K562 (cell line): ENCODE results near the gene EIF2AK2. TPM values are rescaled to one million over a fixed set of nuclear protein-coding genes. Genes with fewer than 3 reads are reported as not detected.

Experiments
- ATAC-seq: fragments of 200-7000 bp; cut with Tn5 transposase; 3 replicates; pipeline ENCODE4 v1.9.1; 2020; ENCODE audit warnings: moderate library complexity
- BruUV-seq: library from RNA; stranded (reverse); fragments of 400-500 nt; replicated peaks from 2 replicates; lab custom pipeline; 2021; lab: Mats Ljungman, UMichigan
- CTCF ChIA-PET: fragments of 300-600 bp; formaldehyde crosslinking; extraction: SDS; loops from one replicate; lab custom pipeline; 2021; ENCODE audit warnings: low intra/inter-chr PET ratio; lab: Yijun Ruan, JAX
- POLR2A ChIA-PET: fragments of 300-600, 350-650 bp; sonication (Branson Sonifier 250); formaldehyde crosslinking; extraction: SDS; loops from one replicate; lab custom pipeline; 2021; ENCODE audit warnings: antibody characterized with exemption, inconsistent platforms; lab: Yijun Ruan, JAX
- DNase-seq, 4 experiments: peaks; one replicate each; pipeline versions ENCODE4 v3.0.0 to v3.0.0-alpha.2; 2011 to 2018; ENCODE audit warnings: low spot score in 3 of 4, mixed read lengths in 3 of 4; ENCODE audit errors: extremely low read depth in 1 of 4
- FAIRE-seq: peaks from 2 replicates; lab custom pipeline; 2011; peaks lifted over from hg19 to GRCh38; lab: Jason Lieb, UNC
- H2AFZ ChIP-seq: 2 replicates; pipeline ENCODE4 v1.6.0; 2011; ENCODE audit warnings: low read depth, low read length, control low read depth, inconsistent platforms
- H3K27ac ChIP-seq: fragments of 200-600 bp; 3 replicates; pipeline ENCODE4 v1.8.0; 2011; ENCODE audit warnings: low read depth, mild to moderate bottlenecking, control low read depth, inconsistent platforms, low read length, moderate library complexity, mixed read lengths; ENCODE audit errors: extremely low read depth
- H3K27me3 ChIP-seq, 2 experiments: fragments of 300-600 bp in 1 of 2; 2 replicates in 1 of 2; 3 replicates in 1 of 2; pipeline versions ENCODE4 v1.6.0 to v1.8.0; 2011; ENCODE audit warnings: inconsistent platforms in 2 of 2, low read length in 2 of 2, mild to moderate bottlenecking in 1 of 2, mixed read lengths in 1 of 2, moderate library complexity in 1 of 2; ENCODE audit not compliant: control insufficient read depth in 2 of 2, insufficient read depth in 2 of 2
- H3K36me3 ChIP-seq: fragments of 300-600 bp; 3 replicates; pipeline ENCODE4 v1.8.0; 2011; ENCODE audit warnings: mild to moderate bottlenecking, low read length, inconsistent platforms; ENCODE audit not compliant: control insufficient read depth, insufficient read depth
- H3K4me1 ChIP-seq, 2 experiments: fragments of 200-600 bp in 1 of 2; replicated peaks in 1 of 2; 2 replicates in 1 of 2; 3 replicates in 1 of 2; pipeline versions ENCODE4 v1.5.1 to v1.8.0; 2011; ENCODE audit warnings: inconsistent platforms in 2 of 2, low read length in 2 of 2, mild to moderate bottlenecking in 1 of 2, mixed read lengths in 1 of 2, moderate library complexity in 1 of 2; ENCODE audit not compliant: control insufficient read depth in 2 of 2, insufficient read depth in 2 of 2
- H3K4me2 ChIP-seq: 2 replicates; pipeline ENCODE4 v1.6.1; 2011; ENCODE audit warnings: low read length, control low read depth, inconsistent platforms, mixed read lengths; ENCODE audit not compliant: insufficient read depth
- H3K4me3 ChIP-seq: fragments of 200-600 bp; sonication (generic), shearing (Covaris generic); 2 replicates; pipeline ENCODE4 v1.5.1; 2016; ENCODE audit warnings: control low read depth, inconsistent platforms
- H3K79me2 ChIP-seq: fragments of 200-600 bp; 3 replicates; pipeline ENCODE4 v1.8.0; 2011; ENCODE audit warnings: low read length, inconsistent platforms; ENCODE audit not compliant: control insufficient read depth, insufficient read depth
- H3K9ac ChIP-seq, 2 experiments: 2 replicates each; pipeline versions ENCODE4 v1.6.0 to v1.6.1; 2011; ENCODE audit warnings: low read depth in 2 of 2, low read length in 2 of 2, control low read depth in 1 of 2, inconsistent platforms in 1 of 2, mild to moderate bottlenecking in 1 of 2, mixed read lengths in 1 of 2; ENCODE audit not compliant: insufficient read depth in 1 of 2
- H3K9me1 ChIP-seq: one replicate; pipeline ENCODE4 v1.6.0; 2011; ENCODE audit warnings: inconsistent platforms, mild to moderate bottlenecking, low read length, moderate library complexity; ENCODE audit not compliant: control insufficient read depth, insufficient read depth
- H3K9me3 ChIP-seq: replicated peaks from 2 replicates; pipeline ENCODE4 v1.5.1; 2011; ENCODE audit warnings: low read depth, low read length, inconsistent platforms; ENCODE audit not compliant: control insufficient read depth, insufficient read depth
- H4K20me1 ChIP-seq: replicated peaks from 2 replicates; pipeline ENCODE4 v1.6.1; 2011; ENCODE audit warnings: low read length, inconsistent platforms, mixed read lengths; ENCODE audit not compliant: control insufficient read depth, insufficient read depth
- CCNT2 ChIP-seq: IDR thresholded peaks from 2 replicates; pipeline ENCODE4 v1.6.1; 2011; ENCODE audit warnings: borderline replicate concordance, low read depth, mild to moderate bottlenecking, moderate library complexity, mixed read lengths, low read length; ENCODE audit not compliant: insufficient read length; ENCODE audit errors: extremely low read depth
- CSDE1 ChIP-seq, 2 experiments: fragments of 450-650 bp; IDR thresholded peaks; 2 replicates each; pipeline ENCODE4 v1.6.1; 2016; ENCODE audit warnings: mild to moderate bottlenecking in 1 of 2
- KAT2B ChIP-seq: IDR thresholded peaks from one replicate; pipeline ENCODE4 v1.6.1; 2012; ENCODE audit warnings: low read depth, mild to moderate bottlenecking, control low read depth, inconsistent platforms, low read length, moderate library complexity
- POLR3G ChIP-seq: IDR thresholded peaks from 2 replicates; pipeline ENCODE4 v1.6.1; 2011; ENCODE audit not compliant: insufficient read length, insufficient replicate concordance; ENCODE audit errors: extremely low read depth
- RAD21 ChIP-seq, 2 experiments: fragments of 250-450 bp in 1 of 2; fragments of 450-650 bp in 1 of 2; sonication (Bioruptor Pico) in 1 of 2; formaldehyde crosslinking in 1 of 2; IDR thresholded peaks in 1 of 2; conservative IDR thresholded peaks in 1 of 2; 2 replicates each; pipeline versions ENCODE4 v1.4.0 to v1.8.0; 2020 to 2022; ENCODE audit warnings: mild to moderate bottlenecking in 2 of 2, moderate library complexity in 1 of 2
- RCOR1 ChIP-seq, 2 experiments: IDR thresholded peaks; 2 replicates each; pipeline ENCODE4 v1.6.1; 2012; ENCODE audit warnings: low read depth in 2 of 2, low read length in 2 of 2, borderline replicate concordance in 1 of 2, improper control_type of control experiment in 1 of 2
- TRIM25 ChIP-seq: fragments of 450-650 bp; IDR thresholded peaks from 2 replicates; pipeline ENCODE4 v1.7.0; 2016; ENCODE audit warnings: borderline replicate concordance
- ZNF133 ChIP-seq: fragments of 250-450 bp; sonication (Bioruptor Pico); IDR thresholded peaks from 2 replicates; pipeline ENCODE4 v1.4.0; 2020; ENCODE audit warnings: mild to moderate bottlenecking
- ZNF699 ChIP-seq: fragments of 250-450 bp; sonication (Bioruptor Pico); IDR thresholded peaks from 2 replicates; pipeline ENCODE4 v1.8.0; 2021; ENCODE audit warnings: mild to moderate bottlenecking, moderate library complexity; ENCODE audit not compliant: insufficient replicate concordance
- WGBS: fragments of 100-300 bp; shearing (Covaris generic); methylation state at CpG from one replicate; pipeline ENCODE4 v1.1.6; 2016; ENCODE audit warnings: low coverage, mixed read lengths; ENCODE audit not compliant: insufficient coverage; ENCODE audit errors: missing lambda C conversion rate; 5-methylcytosine and 5-hydroxymethylcytosine counted together
- in situ Hi-C: fragments of 300-500 bp; cut with MboI; formaldehyde crosslinking; loops from 4 replicates; pipeline ENCODE4 v1.15.0; 2018; ENCODE audit warnings: inconsistent platforms, mixed read lengths
- intact Hi-C: fragments of 100-400 bp; cut with micrococcal nuclease; formaldehyde crosslinking; loops from 2 replicates; pipeline ENCODE4 v1.14.2; 2022
- polyA plus RNA-seq, 8 experiments: library from polyadenylated mRNA; depleted of rRNA in 4 of 8; stranded (reverse) in 5 of 8; unstranded in 3 of 8; fragments of >200 nt; fragmentation: Nextera tagmentation in 2 of 8; fragmentation: Illumina TruSeq in 1 of 8; extraction: Ambion mirVana in 2 of 8; extraction: Trizol in 1 of 8; gene quantifications; 2 replicates each; pipeline versions ENCODE4 v1.2.1 to v1.2.3, GENCODE V29; 2011 to 2014; ENCODE audit warnings: inconsistent platforms in 1 of 8, missing spikeins in 1 of 8
- total RNA-seq, 7 experiments: library from RNA; depleted of rRNA in 6 of 7; stranded (reverse); fragments of >200 nt in 6 of 7; fragmentation: Illumina TruSeq in 2 of 7; extraction: Trizol in 2 of 7; gene quantifications; 2 replicates each; pipeline versions ENCODE4 v1.2.1 to v1.2.3, GENCODE V29; 2011 to 2021; ENCODE audit warnings: low replicate concordance in 1 of 7
- TF ChIP-seq, protein P1 (sequence below): fragments of 250-450 bp; sonication (Bioruptor Pico); IDR thresholded peaks from 2 replicates; pipeline ENCODE4 v1.4.0; 2020

EIF2AK2 gene
- total and polyA plus RNA-seq, 9 of the 15 experiments (the other 6 are each of a cell fraction or from before 2014, with no cell fraction given), result 3.8 to 19.5 (median 13.3) TPM

DNA sequence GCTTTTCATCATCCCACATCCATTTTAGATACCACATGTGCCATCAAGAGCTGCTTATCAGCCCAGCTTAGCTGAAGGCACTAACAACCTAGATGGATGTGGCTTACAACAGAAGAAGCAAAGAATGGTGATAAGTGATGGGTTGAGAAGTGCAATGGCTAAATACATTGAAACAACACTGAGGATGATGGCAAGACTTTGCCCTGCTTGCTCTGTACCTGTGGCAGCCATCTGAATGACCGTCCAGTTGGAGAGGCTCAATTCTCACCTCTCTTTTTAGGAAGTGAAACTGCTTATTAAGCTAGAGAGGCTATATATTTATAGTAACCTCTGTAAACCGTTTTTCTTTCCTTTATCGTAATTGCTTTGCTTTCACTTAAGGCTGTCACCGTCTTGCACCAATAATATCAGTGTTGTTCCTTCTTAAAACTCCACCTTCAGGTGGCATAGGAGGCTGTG is 66.7 kb downstream of the EIF2AK2 start:
- intact Hi-C loops (no loop called here), in situ Hi-C loops (no loop called here)
- DNase-seq, result no peak
- Histone ChIP-seq H3K27ac (no peak overlapping the region), H3K9ac (no peak overlapping the region), H3K4me2 (no peak overlapping the region), H3K4me3 (no peak overlapping the region), H3K27me3 (no peaks in the 10 kb centered on the region), H3K4me1 (peaks cover 0 to 7% of the 10 kb centered on the region in 2 experiments; a peak in 3 of 5 replicates), H4K20me1 (no peaks in the 10 kb centered on the region), H3K9me3 (no peaks in the 10 kb centered on the region), H3K9me1 (no peaks in the 10 kb centered on the region), H2AFZ (no peak overlapping the region), H3K36me3 (peaks cover 74% of the 10 kb centered on the region), H3K79me2 (peaks cover 21% of the 10 kb centered on the region)
- BruUV-seq, result no TSS peak
- ChIA-PET POLR2A (interaction anchor here (1.0 kb wide), 1 partner anchor 26 kb away, joined by 3 read pairs; no protein-coding TSS in a partner anchor), CTCF (no interaction called here)
- WGBS, result 81% methylated on average over 4 of the region's 4 CpGs
- FAIRE-seq, result no peak
- ATAC-seq, result no peak
- TF ChIP-seq CCNT2, result no peak
- no peak for TF ChIP-seq KAT2B
- TF ChIP-seq RAD21 (CRISPR knock-in tag; conservative IDR thresholded peaks at IDR 0.05 in 1 of 2, IDR thresholded peaks at IDR 0.05 in 1 of 2), result no peak
- TF ChIP-seq POLR3G, result no peak
- no peak for TF ChIP-seq TRIM25
- TF ChIP-seq ZNF699 (CRISPR knock-in tag), result no peak
- TF ChIP-seq, protein P1, sequence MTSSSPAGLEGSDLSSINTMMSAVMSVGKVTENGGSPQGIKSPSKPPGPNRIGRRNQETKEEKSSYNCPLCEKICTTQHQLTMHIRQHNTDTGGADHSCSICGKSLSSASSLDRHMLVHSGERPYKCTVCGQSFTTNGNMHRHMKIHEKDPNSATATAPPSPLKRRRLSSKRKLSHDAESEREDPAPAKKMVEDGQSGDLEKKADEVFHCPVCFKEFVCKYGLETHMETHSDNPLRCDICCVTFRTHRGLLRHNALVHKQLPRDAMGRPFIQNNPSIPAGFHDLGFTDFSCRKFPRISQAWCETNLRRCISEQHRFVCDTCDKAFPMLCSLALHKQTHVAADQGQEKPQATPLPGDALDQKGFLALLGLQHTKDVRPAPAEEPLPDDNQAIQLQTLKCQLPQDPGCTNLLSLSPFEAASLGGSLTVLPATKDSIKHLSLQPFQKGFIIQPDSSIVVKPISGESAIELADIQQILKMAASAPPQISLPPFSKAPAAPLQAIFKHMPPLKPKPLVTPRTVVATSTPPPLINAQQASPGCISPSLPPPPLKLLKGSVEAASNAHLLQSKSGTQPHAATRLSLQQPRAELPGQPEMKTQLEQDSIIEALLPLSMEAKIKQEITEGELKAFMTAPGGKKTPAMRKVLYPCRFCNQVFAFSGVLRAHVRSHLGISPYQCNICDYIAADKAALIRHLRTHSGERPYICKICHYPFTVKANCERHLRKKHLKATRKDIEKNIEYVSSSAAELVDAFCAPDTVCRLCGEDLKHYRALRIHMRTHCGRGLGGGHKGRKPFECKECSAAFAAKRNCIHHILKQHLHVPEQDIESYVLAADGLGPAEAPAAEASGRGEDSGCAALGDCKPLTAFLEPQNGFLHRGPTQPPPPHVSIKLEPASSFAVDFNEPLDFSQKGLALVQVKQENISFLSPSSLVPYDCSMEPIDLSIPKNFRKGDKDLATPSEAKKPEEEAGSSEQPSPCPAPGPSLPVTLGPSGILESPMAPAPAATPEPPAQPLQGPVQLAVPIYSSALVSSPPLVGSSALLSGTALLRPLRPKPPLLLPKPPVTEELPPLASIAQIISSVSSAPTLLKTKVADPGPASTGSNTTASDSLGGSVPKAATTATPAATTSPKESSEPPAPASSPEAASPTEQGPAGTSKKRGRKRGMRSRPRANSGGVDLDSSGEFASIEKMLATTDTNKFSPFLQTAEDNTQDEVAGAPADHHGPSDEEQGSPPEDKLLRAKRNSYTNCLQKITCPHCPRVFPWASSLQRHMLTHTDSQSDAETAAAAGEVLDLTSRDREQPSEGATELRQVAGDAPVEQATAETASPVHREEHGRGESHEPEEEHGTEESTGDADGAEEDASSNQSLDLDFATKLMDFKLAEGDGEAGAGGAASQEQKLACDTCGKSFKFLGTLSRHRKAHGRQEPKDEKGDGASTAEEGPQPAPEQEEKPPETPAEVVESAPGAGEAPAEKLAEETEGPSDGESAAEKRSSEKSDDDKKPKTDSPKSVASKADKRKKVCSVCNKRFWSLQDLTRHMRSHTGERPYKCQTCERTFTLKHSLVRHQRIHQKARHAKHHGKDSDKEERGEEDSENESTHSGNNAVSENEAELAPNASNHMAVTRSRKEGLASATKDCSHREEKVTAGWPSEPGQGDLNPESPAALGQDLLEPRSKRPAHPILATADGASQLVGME (CRISPR knock-in tag), result no peak
- TF ChIP-seq ZNF133 (CRISPR knock-in tag), result no peak
- no peak for TF ChIP-seq RCOR1 (IDR thresholded peaks at IDR 0.05; ENCODE audit: borderline replicate concordance in 1 of 2, low read depth in 2 of 2, low read length in 2 of 2)
- no peak for TF ChIP-seq CSDE1 (IDR thresholded peaks at IDR 0.05)
